IMR-90 (cell line): ENCODE measurements around the gene E2F3.

Experiments used
- CEBPB ChIP-seq: IDR thresholded peaks from 2 replicates; pipeline ENCODE4 v1.6.1; 2012; ENCODE audit warnings: low read depth, low read length, improper control_type of control experiment
- CTCF ChIP-seq: conservative IDR thresholded peaks from 2 replicates; pipeline ENCODE4 v1.5.1; 2012; ENCODE audit warnings: mild to moderate bottlenecking, low read depth, low read length, improper control_type of control experiment
- MXI1 ChIP-seq: IDR thresholded peaks from 2 replicates; pipeline ENCODE4 v1.6.1; 2012; ENCODE audit warnings: low read depth, mild to moderate bottlenecking, low read length, moderate library complexity, borderline replicate concordance
- POLR2A ChIP-seq: IDR thresholded peaks from 2 replicates; pipeline ENCODE4 v1.6.1; 2012; ENCODE audit warnings: mild to moderate bottlenecking, low read depth, low read length
- RCOR1 ChIP-seq: IDR thresholded peaks from 2 replicates; pipeline ENCODE4 v1.6.1; 2012; ENCODE audit warnings: mild to moderate bottlenecking, low read length, improper control_type of control experiment; ENCODE audit not compliant: insufficient replicate concordance
- SMC3 ChIP-seq: fragments of 150-350 bp; IDR thresholded peaks from 2 replicates; pipeline ENCODE4 v1.6.1; 2016; ENCODE audit warnings: low read depth, mild to moderate bottlenecking, antibody characterized with exemption, low read length, moderate library complexity
- TF ChIP-seq, protein P1 (sequence below): fragments of 150-350 bp; IDR thresholded peaks from 2 replicates; pipeline ENCODE4 v1.6.1; 2017; ENCODE audit warnings: mild to moderate bottlenecking, antibody characterized with exemption, low read length, low read depth

DNA sequence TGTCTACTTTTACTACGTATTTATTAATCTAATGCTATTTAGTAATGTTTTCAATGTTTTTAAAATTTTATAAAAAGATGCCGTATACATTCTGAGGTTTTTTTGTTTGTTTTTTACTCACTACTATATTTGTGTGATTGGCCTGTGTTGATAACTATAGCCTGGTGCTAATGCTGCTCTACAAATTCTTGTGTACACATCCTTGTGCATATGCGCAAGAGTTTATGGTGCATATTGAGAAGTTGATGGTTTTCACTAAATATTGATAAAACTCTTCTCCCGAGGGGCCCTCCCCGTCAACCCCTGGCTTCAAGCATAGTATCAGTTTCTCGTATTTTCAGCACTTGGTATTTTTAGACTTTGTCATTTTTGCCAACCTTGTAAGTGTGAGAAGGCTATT is 59.9 kb downstream of the E2F3 start:
- TF ChIP-seq RCOR1 (no peak), MXI1 (no peak), POLR2A (no peak), CEBPB (no peak), SMC3 (no peak), CTCF (no peak)
- TF ChIP-seq, protein P1, sequence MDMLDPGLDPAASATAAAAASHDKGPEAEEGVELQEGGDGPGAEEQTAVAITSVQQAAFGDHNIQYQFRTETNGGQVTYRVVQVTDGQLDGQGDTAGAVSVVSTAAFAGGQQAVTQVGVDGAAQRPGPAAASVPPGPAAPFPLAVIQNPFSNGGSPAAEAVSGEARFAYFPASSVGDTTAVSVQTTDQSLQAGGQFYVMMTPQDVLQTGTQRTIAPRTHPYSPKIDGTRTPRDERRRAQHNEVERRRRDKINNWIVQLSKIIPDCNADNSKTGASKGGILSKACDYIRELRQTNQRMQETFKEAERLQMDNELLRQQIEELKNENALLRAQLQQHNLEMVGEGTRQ, result no peak
